NCI-H748 (cell line): ENCODE results near the gene PCK2.

Experiments used
- DNase-seq: peaks from one replicate; lab custom pipeline; 2025; ENCODE audit not compliant: unreplicated experiment; lab: John Stamatoyannopoulos, UW

Gene PCK2

GRCh38 chr14:24060984-24061913, 32.9 kb upstream of the PCK2 start:
- no peak for DNase-seq

- DNase-seq, result no peak
Observed at GRCh38 chr14:24062216-24062980, 31.7 kb upstream of the PCK2 start.

- DNase-seq, result no peak
Observed at GRCh38 chr14:24063263-24063836, 30.8 kb upstream of the PCK2 start.

GRCh38 chr14:24064091-24064795, 29.9 kb upstream of the PCK2 start:
- DNase-seq, result no peak

- no peak for DNase-seq
Observed at GRCh38 chr14:24064856-24065255, 29.3 kb upstream of the PCK2 start.

GRCh38 chr14:24065408-24065807, 28.7 kb upstream of the PCK2 start:
- DNase-seq, result no peak

GRCh38 chr14:24066496-24067132, 27.5 kb upstream of the PCK2 start:
- no peak for DNase-seq

GRCh38 chr14:24067133-24068082, 26.7 kb upstream of the PCK2 start:
- no peak for DNase-seq

- no peak for DNase-seq
Observed at GRCh38 chr14:24068711-24069410, 25.2 kb upstream of the PCK2 start.

GRCh38 chr14:24069411-24069735, 24.7 kb upstream of the PCK2 start:
- DNase-seq, result no peak

- DNase-seq, result no peak
Observed at GRCh38 chr14:24070285-24071143, 23.6 kb upstream of the PCK2 start.

- no peak for DNase-seq
Observed at GRCh38 chr14:24071144-24071697, 22.9 kb upstream of the PCK2 start, which contains the start of gene CPNE6. TSS of gene CPNE6 (plus strand) at chr14:24071562. CDS start at chr14:24072937, 1,375 bp downstream.

GRCh38 chr14:24071836-24072430, 22.2 kb upstream of the PCK2 start:
- no peak for DNase-seq

GRCh38 chr14:24072436-24072835, 21.7 kb upstream of the PCK2 start:
- no peak for DNase-seq

GRCh38 chr14:24072881-24073877, 20.9 kb upstream of the PCK2 start:
- DNase-seq, result no peak
